Colonic mucosa (tissue), 4 donors: ENCODE results near the gene CYP2A7. TPM values are rescaled to one million over a fixed set of nuclear protein-coding genes. Genes with fewer than 3 reads are reported as not detected.
"Not testable (repeated sequence)": the region's sequence is repeated elsewhere in the genome, so short reads cannot be mapped to it uniquely, and the experiment has no call there.

ENCODE experiments used
- DNase-seq: peaks from one replicate; pipeline ENCODE4 v3.0.0-alpha.2; 2020
- H3K27ac ChIP-seq: fragments of 200-600 bp; one replicate; pipeline ENCODE4 v1.8.0; 2021
- H3K27me3 ChIP-seq: fragments of 200-600 bp; one replicate; pipeline ENCODE4 v1.8.0; 2021
- H3K36me3 ChIP-seq: fragments of 200-600 bp; one replicate; pipeline ENCODE4 v1.8.0; 2021
- H3K4me1 ChIP-seq: fragments of 200-600 bp; one replicate; pipeline ENCODE4 v1.8.0; 2021; ENCODE audit warnings: mild to moderate bottlenecking
- H3K4me3 ChIP-seq: fragments of 200-600 bp; one replicate; pipeline ENCODE4 v1.8.0; 2021
- H3K9ac ChIP-seq, 2 donors: one replicate each; pipeline ENCODE4 v1.7.0; 2013; ENCODE audit warnings: control low read depth in 2 of 2, low read depth in 2 of 2, low read length in 2 of 2
- H3K9me3 ChIP-seq: fragments of 200-600 bp; one replicate; pipeline ENCODE4 v1.8.0; 2021
- intact Hi-C: fragments of 100-400 bp; cut with DNase I; formaldehyde crosslinking; loops from one replicate; pipeline ENCODE4 v1.14.1; 2022
- total RNA-seq, 2 donors: library from RNA; stranded (reverse); fragmentation: NEBNext Ultra II Directional in 1 of 2; extraction: Animal tissue kit (Norgen Biotek cat#: 25700) in 1 of 2; gene quantifications; one replicate each; pipeline ENCODE4 v1.2.1, GENCODE V29; 2021
- TF ChIP-seq, protein P1 (sequence below): fragments of 200-600 bp; IDR thresholded peaks from one replicate; pipeline ENCODE4 v1.8.0; 2022; ENCODE audit warnings: antibody characterized with exemption, mild to moderate bottlenecking
- donor health status: healthy.
- donor health status: DM: no; HTN: no; CAD: no.
- donor health status: DM: no; HTN: no; CAD: no.

The CYP2A7 gene
- total RNA-seq, 2 donors from 2014 or later: 0.37 TPM; not detected in 1

- TF ChIP-seq, protein P1, sequence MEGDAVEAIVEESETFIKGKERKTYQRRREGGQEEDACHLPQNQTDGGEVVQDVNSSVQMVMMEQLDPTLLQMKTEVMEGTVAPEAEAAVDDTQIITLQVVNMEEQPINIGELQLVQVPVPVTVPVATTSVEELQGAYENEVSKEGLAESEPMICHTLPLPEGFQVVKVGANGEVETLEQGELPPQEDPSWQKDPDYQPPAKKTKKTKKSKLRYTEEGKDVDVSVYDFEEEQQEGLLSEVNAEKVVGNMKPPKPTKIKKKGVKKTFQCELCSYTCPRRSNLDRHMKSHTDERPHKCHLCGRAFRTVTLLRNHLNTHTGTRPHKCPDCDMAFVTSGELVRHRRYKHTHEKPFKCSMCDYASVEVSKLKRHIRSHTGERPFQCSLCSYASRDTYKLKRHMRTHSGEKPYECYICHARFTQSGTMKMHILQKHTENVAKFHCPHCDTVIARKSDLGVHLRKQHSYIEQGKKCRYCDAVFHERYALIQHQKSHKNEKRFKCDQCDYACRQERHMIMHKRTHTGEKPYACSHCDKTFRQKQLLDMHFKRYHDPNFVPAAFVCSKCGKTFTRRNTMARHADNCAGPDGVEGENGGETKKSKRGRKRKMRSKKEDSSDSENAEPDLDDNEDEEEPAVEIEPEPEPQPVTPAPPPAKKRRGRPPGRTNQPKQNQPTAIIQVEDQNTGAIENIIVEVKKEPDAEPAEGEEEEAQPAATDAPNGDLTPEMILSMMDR: no peak
- H3K9ac ChIP-seq: no peak overlapping the region
- no peaks in the 10 kb centered on the region for H3K36me3 ChIP-seq
- intact Hi-C loops: no loop called here
- H3K27me3 ChIP-seq: no peaks in the 10 kb centered on the region
- no peak overlapping the region for H3K4me3 ChIP-seq
- no peak for DNase-seq
- H3K9me3 ChIP-seq: no peaks in the 10 kb centered on the region
- H3K27ac ChIP-seq: no peak overlapping the region
- no peaks in the 10 kb centered on the region for H3K4me1 ChIP-seq
Observed at GRCh38 chr19:40896418-40896796, 14.4 kb upstream of the CYP2A7 start.

GRCh38 chr19:40893112-40893511 is 11.1 kb upstream of the CYP2A7 start:
- no peak for DNase-seq
- Histone ChIP-seq H3K27me3 (no peaks in the 10 kb centered on the region), H3K4me1 (no peaks in the 10 kb centered on the region), H3K9ac (no peak overlapping the region), H3K27ac (no peak overlapping the region), H3K9me3 (no peaks in the 10 kb centered on the region), H3K36me3 (no peaks in the 10 kb centered on the region), H3K4me3 (no peak overlapping the region)
- TF ChIP-seq, protein P1: no peak
- intact Hi-C loops: no loop called here

DNA sequence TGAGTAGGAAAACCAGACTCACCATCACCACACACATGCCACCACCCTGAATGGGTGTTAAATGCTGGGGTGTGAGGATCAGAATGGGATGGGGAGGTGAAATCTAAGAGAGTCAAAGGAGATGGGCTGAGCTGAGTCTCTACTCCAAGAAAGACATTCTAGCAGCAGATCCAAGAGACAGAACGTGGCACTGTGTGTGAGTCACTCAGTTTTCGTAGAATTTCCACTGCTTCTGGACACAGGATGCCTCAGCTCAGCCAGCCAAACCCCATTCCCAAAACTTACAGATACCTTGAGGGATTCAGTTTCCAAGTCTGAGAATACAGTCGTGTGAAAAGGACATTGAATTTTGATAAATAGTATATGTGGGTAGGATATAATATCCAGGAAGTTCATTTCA is 7.3 kb upstream of the CYP2A7 start:
- Histone ChIP-seq H3K36me3 (no peaks in the 10 kb centered on the region), H3K27me3 (no peaks in the 10 kb centered on the region), H3K9ac (no peak overlapping the region), H3K9me3 (no peaks in the 10 kb centered on the region), H3K27ac (no peak overlapping the region), H3K4me3 (no peak overlapping the region), H3K4me1 (no peaks in the 10 kb centered on the region)
- no peak for DNase-seq
- TF ChIP-seq, protein P1: no peak
- intact Hi-C loops: no loop called here

DNA sequence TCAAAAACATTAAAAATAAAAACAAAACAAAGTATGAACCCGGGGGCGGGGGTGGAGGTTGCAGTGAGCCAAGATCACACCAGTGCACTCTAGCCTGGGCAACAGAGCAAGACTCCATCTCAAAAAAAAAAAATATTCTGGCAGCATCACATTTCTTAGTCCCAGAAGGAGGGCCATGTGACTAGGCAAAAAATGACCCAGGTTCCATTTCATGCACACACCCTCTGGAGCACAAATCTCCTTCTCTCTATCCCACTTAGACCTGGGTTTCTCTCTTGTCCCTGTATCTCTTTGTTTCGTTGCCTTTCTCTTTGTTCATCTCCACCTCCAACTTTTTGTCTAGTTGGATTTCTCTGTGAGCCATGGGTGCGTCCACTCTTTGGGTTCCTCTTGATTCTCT is 6.2 kb upstream of the CYP2A7 start:
- no peak for DNase-seq
- Histone ChIP-seq H3K9ac (no peak overlapping the region), H3K27me3 (no peaks in the 10 kb centered on the region), H3K9me3 (no peaks in the 10 kb centered on the region), H3K36me3 (no peaks in the 10 kb centered on the region), H3K4me1 (no peaks in the 10 kb centered on the region), H3K4me3 (no peak overlapping the region), H3K27ac (no peak overlapping the region)
- TF ChIP-seq, protein P1: no peak
- intact Hi-C loops: no loop called here

GRCh38 chr19:40884187-40884931 is 2.3 kb upstream of the CYP2A7 start:
- H3K27ac ChIP-seq, H3K36me3 ChIP-seq, H3K4me1 ChIP-seq, H3K4me3 ChIP-seq, H3K9ac ChIP-seq, intact Hi-C loops, H3K9me3 ChIP-seq, DNase-seq, H3K27me3 ChIP-seq: not testable (repeated sequence)

DNA sequence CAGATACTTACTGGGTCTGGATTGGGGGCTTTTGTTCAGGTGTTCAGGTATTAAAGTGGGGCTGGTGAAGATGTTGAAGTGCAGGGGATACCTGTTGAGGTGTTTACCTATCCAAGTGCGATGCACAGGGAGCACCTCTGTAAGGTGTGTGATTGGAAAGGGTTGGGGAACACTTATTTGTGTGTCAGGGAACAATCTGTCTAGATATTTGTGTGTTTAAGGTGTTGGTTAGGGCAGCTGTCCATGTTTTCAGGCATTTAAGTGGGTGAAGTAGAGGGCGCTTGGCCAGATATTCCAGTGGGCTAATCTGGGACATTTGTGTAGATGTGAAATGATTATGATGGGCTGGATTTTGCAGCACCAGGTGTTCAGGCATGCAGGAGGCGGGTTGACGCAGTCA is 2.7 kb downstream of the CYP2A7 start:
- H3K4me3 ChIP-seq, H3K4me1 ChIP-seq, H3K9ac ChIP-seq, H3K27ac ChIP-seq, H3K27me3 ChIP-seq, DNase-seq, intact Hi-C loops, H3K9me3 ChIP-seq, H3K36me3 ChIP-seq: not testable (repeated sequence)

GRCh38 chr19:40875526-40875951 is 6.5 kb downstream of the CYP2A7 start:
- H3K36me3 ChIP-seq, H3K9ac ChIP-seq, H3K27ac ChIP-seq, H3K4me3 ChIP-seq, intact Hi-C loops, H3K4me1 ChIP-seq, H3K9me3 ChIP-seq, H3K27me3 ChIP-seq: not testable (repeated sequence)
- peak; percentile 73 for DNase-seq

DNA sequence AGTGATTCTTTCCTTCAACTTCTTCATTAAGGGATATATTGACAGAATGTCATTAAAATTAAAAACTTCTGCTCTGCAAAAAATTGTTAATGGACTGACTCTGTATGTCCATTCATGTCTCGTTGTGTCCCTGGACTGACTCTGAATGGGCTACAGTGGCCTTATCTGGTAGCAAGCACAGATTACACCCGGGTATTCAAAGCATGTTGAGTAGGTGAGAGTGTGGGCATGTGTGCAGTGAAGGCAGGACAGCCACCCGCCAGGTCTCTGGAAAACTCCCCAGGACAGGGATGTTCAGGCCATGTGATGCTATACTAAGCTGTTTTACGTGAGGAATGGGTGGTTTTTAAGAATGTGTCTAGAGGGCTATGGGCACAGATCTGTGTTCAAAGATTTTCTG is 7.2 kb downstream of the CYP2A7 start:
- H3K27me3 ChIP-seq, H3K36me3 ChIP-seq, DNase-seq, H3K9ac ChIP-seq, intact Hi-C loops, H3K4me1 ChIP-seq, H3K27ac ChIP-seq, H3K4me3 ChIP-seq, H3K9me3 ChIP-seq: not testable (repeated sequence)

GRCh38 chr19:40873873-40874272 is 8.2 kb downstream of the CYP2A7 start:
- H3K36me3 ChIP-seq, H3K9me3 ChIP-seq, H3K27me3 ChIP-seq, intact Hi-C loops, H3K27ac ChIP-seq, DNase-seq, H3K4me1 ChIP-seq, H3K4me3 ChIP-seq, H3K9ac ChIP-seq: not testable (repeated sequence)
